Measurements from ENCODE around the gene CHKB.
A peak's percentile ranks its signal among the peaks of the same experiment; 100 is the strongest.

DNA sequence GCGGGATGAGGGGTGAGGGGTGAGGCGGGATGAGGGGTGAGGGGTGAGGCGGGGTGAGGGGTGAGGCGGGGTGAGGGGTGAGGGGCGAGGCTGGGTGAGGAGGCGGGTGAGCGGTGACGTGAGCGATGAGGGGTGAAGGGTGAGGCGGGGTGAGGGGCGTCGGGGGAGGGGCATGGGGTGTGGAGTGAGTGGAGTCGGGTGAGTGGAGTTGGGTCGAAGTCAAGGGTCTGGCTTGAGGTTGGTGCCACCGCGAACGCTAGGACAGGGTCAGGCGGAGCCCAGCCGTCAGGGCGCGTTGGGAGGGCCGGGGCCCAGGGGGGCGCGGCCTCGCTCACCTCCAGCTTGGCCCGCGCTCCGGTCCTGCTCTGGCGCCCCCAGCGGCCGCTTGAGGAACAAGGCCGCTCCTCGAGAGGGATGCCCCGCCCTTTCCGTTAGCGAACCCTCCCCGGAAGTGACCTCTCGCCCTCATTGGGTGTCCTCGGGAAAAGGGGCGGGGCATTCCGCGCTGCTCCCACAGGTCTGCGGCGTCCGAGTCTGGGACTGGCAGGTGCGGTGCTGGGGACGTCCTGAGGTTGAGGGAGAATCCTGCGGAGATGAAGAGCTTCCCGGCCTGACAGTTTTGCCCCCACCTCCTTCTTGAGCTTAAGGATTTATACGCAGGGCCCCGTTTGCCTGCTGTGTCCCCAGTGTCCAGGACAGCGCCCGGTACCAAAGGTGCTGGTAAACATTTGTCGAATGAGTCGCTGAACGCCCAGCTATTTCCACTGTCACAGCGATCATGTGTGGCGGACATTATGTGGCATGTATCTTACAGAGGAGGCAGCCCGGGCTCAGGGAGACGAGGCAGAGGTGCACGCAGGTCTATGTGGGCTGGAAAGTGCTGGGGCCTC is 19.9 kb downstream of the CHKB start, which contains the start of gene SYCE3:
- TF ChIP-seq, protein P1, sequence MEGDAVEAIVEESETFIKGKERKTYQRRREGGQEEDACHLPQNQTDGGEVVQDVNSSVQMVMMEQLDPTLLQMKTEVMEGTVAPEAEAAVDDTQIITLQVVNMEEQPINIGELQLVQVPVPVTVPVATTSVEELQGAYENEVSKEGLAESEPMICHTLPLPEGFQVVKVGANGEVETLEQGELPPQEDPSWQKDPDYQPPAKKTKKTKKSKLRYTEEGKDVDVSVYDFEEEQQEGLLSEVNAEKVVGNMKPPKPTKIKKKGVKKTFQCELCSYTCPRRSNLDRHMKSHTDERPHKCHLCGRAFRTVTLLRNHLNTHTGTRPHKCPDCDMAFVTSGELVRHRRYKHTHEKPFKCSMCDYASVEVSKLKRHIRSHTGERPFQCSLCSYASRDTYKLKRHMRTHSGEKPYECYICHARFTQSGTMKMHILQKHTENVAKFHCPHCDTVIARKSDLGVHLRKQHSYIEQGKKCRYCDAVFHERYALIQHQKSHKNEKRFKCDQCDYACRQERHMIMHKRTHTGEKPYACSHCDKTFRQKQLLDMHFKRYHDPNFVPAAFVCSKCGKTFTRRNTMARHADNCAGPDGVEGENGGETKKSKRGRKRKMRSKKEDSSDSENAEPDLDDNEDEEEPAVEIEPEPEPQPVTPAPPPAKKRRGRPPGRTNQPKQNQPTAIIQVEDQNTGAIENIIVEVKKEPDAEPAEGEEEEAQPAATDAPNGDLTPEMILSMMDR (IDR thresholded peaks at IDR 0.05; ENCODE audit: low read depth, low read length): peak; percentile 63
- TF ChIP-seq POLR2A (IDR thresholded peaks at IDR 0.05; ENCODE audit: extremely low read depth, insufficient read length) (peak; percentile 31), MYC (IDR thresholded peaks at IDR 0.05; ENCODE audit: low read depth, low read length) (peak; percentile 36; the same call in 1 of the 2 replicates)
- TF ChIP-seq, protein P2, sequence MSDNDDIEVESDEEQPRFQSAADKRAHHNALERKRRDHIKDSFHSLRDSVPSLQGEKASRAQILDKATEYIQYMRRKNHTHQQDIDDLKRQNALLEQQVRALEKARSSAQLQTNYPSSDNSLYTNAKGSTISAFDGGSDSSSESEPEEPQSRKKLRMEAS (IDR thresholded peaks at IDR 0.05; ENCODE audit: low read depth, low read length): no peak

Measured in NB4 (cell line).